ENCODE measurements around the gene CASP5.

GRCh38 chr11:105027678-105028077 lies 4.7 kb upstream of the CASP5 start:
- TF ChIP-seq CTCF (IDR thresholded peaks at IDR 0.05; ENCODE audit: poor library complexity), result no peak
- TF ChIP-seq EZH2 (IDR thresholded peaks at IDR 0.05; ENCODE audit: borderline replicate concordance), result no peak
- TF ChIP-seq EZH2phosphoT487 (IDR thresholded peaks at IDR 0.05; ENCODE audit: low read depth, severe bottlenecking, unreplicated experiment), result no peak

Data from hepatocyte (in vitro differentiated cells).